ENCODE measurements around the gene PYROXD2.

DNA sequence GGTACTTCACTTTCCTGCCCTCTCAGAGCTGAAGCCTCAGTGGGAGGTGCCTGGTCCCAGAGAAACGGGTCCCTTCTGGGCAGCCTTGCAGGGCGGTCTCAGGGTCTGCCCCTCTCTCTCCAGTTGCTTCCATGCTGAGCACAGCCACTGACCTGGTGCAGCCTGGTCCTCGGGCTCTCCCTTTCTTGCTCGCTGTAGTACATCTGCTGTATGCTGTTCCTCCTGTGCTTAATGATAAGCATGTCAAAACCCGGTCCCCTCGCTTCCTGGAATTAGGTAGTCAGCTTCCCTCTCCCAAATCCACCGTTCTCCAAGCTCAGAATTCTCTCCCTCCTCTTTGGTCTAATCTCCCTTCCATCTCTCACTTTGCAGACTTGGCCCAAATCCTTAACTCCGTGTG, 42.7 kb upstream of the PYROXD2 start:
- TF ChIP-seq, protein P1, sequence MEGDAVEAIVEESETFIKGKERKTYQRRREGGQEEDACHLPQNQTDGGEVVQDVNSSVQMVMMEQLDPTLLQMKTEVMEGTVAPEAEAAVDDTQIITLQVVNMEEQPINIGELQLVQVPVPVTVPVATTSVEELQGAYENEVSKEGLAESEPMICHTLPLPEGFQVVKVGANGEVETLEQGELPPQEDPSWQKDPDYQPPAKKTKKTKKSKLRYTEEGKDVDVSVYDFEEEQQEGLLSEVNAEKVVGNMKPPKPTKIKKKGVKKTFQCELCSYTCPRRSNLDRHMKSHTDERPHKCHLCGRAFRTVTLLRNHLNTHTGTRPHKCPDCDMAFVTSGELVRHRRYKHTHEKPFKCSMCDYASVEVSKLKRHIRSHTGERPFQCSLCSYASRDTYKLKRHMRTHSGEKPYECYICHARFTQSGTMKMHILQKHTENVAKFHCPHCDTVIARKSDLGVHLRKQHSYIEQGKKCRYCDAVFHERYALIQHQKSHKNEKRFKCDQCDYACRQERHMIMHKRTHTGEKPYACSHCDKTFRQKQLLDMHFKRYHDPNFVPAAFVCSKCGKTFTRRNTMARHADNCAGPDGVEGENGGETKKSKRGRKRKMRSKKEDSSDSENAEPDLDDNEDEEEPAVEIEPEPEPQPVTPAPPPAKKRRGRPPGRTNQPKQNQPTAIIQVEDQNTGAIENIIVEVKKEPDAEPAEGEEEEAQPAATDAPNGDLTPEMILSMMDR (IDR thresholded peaks at IDR 0.05) = no peak
- no peak for TF ChIP-seq CREB1 (CRISPR knock-in tag; IDR thresholded peaks at IDR 0.05)
- no peak for TF ChIP-seq ZNF219 (CRISPR knock-in tag; IDR thresholded peaks at IDR 0.05; ENCODE audit: borderline replicate concordance)
- TF ChIP-seq NFYB (CRISPR knock-in tag; conservative IDR thresholded peaks at IDR 0.05; ENCODE audit: low read depth) = no peak
- TF ChIP-seq, protein P2, sequence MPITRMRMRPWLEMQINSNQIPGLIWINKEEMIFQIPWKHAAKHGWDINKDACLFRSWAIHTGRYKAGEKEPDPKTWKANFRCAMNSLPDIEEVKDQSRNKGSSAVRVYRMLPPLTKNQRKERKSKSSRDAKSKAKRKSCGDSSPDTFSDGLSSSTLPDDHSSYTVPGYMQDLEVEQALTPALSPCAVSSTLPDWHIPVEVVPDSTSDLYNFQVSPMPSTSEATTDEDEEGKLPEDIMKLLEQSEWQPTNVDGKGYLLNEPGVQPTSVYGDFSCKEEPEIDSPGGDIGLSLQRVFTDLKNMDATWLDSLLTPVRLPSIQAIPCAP (CRISPR knock-in tag; IDR thresholded peaks at IDR 0.05) = no peak
- no peak for TF ChIP-seq ZBTB21 (CRISPR knock-in tag; IDR thresholded peaks at IDR 0.05; ENCODE audit: borderline replicate concordance)
- no peak for TF ChIP-seq FOXK1 (CRISPR knock-in tag; IDR thresholded peaks at IDR 0.05)
- TF ChIP-seq, protein P3, sequence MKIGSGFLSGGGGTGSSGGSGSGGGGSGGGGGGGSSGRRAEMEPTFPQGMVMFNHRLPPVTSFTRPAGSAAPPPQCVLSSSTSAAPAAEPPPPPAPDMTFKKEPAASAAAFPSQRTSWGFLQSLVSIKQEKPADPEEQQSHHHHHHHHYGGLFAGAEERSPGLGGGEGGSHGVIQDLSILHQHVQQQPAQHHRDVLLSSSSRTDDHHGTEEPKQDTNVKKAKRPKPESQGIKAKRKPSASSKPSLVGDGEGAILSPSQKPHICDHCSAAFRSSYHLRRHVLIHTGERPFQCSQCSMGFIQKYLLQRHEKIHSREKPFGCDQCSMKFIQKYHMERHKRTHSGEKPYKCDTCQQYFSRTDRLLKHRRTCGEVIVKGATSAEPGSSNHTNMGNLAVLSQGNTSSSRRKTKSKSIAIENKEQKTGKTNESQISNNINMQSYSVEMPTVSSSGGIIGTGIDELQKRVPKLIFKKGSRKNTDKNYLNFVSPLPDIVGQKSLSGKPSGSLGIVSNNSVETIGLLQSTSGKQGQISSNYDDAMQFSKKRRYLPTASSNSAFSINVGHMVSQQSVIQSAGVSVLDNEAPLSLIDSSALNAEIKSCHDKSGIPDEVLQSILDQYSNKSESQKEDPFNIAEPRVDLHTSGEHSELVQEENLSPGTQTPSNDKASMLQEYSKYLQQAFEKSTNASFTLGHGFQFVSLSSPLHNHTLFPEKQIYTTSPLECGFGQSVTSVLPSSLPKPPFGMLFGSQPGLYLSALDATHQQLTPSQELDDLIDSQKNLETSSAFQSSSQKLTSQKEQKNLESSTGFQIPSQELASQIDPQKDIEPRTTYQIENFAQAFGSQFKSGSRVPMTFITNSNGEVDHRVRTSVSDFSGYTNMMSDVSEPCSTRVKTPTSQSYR (CRISPR knock-in tag; IDR thresholded peaks at IDR 0.05) = no peak
- TF ChIP-seq NR2C2 (CRISPR knock-in tag; IDR thresholded peaks at IDR 0.05) = no peak

All from WTC11 (cell line).